Mesendoderm (in vitro differentiated cells): Measurements from ENCODE around the gene UBE4A.

Experiments used
- DNase-seq: peaks from one replicate; pipeline ENCODE4 v3.0.0; 2013
- H2AK5ac ChIP-seq: 2 replicates; pipeline ENCODE4 v1.6.1; 2013; ENCODE audit warnings: low read length, inconsistent platforms
- H2BK120ac ChIP-seq: 2 replicates; pipeline ENCODE4 v1.6.1; 2013; ENCODE audit warnings: low read depth, mild to moderate bottlenecking, low read length, moderate library complexity, mixed read lengths
- H2BK15ac ChIP-seq: replicated peaks from 2 replicates; pipeline ENCODE4 v1.6.1; 2013; ENCODE audit warnings: low read depth, mild to moderate bottlenecking, moderate library complexity
- H2BK5ac ChIP-seq: 2 replicates; pipeline ENCODE4 v1.6.1; 2013; ENCODE audit warnings: low read length, inconsistent platforms
- H3K18ac ChIP-seq: 2 replicates; pipeline ENCODE4 v1.6.1; 2013; ENCODE audit warnings: mild to moderate bottlenecking, low read length, mixed read lengths
- H3K23ac ChIP-seq: one replicate; pipeline ENCODE4 v1.6.1; 2013; ENCODE audit warnings: low read length
- H3K27ac ChIP-seq: 2 replicates; pipeline ENCODE4 v1.5.1; 2013; ENCODE audit warnings: low read depth, mild to moderate bottlenecking, inconsistent platforms, low read length, moderate library complexity
- H3K27me3 ChIP-seq: 2 replicates; pipeline ENCODE4 v1.6.1; 2013; ENCODE audit warnings: low read length, control low read depth, mild to moderate bottlenecking, inconsistent platforms; ENCODE audit not compliant: insufficient read depth, poor library complexity
- H3K36me3 ChIP-seq: 2 replicates; pipeline ENCODE4 v1.6.1; 2013; ENCODE audit warnings: low read length, inconsistent platforms; ENCODE audit not compliant: control insufficient read depth, insufficient read depth
- H3K4ac ChIP-seq: one replicate; pipeline ENCODE4 v1.6.1; 2013; ENCODE audit warnings: low read depth, mild to moderate bottlenecking, low read length, moderate library complexity
- H3K4me1 ChIP-seq: 2 replicates; pipeline ENCODE4 v1.6.1; 2013; ENCODE audit warnings: low read depth, low read length, inconsistent platforms; ENCODE audit not compliant: control insufficient read depth
- H3K4me2 ChIP-seq: 2 replicates; pipeline ENCODE4 v1.6.1; 2013; ENCODE audit warnings: low read length
- H3K4me3 ChIP-seq: 2 replicates; pipeline ENCODE4 v1.5.1; 2013; ENCODE audit warnings: mild to moderate bottlenecking, low read length
- H3K56ac ChIP-seq: one replicate; pipeline ENCODE4 v1.6.1; 2013; ENCODE audit warnings: low read length
- H3K79me1 ChIP-seq: 2 replicates; pipeline ENCODE4 v1.6.1; 2013; ENCODE audit warnings: low read length, inconsistent platforms
- H3K79me2 ChIP-seq: 2 replicates; pipeline ENCODE4 v1.6.1; 2013; ENCODE audit warnings: mild to moderate bottlenecking, low read length; ENCODE audit not compliant: control insufficient read depth, insufficient read depth
- H3K9ac ChIP-seq: 2 replicates; pipeline ENCODE4 v1.6.1; 2013; ENCODE audit warnings: low read length, inconsistent platforms
- H4K5ac ChIP-seq: one replicate; pipeline ENCODE4 v1.6.1; 2013; ENCODE audit warnings: low read length
- H4K8ac ChIP-seq: one replicate; pipeline ENCODE4 v1.6.1; 2013; ENCODE audit warnings: low read depth, mild to moderate bottlenecking, control low read depth, low read length, moderate library complexity
- WGBS: extraction: QIAGEN DNeasy Blood & Tissue Kit; methylation state at CpG from one replicate; pipeline ENCODE4 v1.1.7; 2013; ENCODE audit warnings: low lambda C conversion rate, missing lambda C conversion rate; ENCODE audit not compliant: insufficient coverage; ENCODE audit errors: extremely low coverage; 5-methylcytosine and 5-hydroxymethylcytosine counted together

UBE4A gene

DNA sequence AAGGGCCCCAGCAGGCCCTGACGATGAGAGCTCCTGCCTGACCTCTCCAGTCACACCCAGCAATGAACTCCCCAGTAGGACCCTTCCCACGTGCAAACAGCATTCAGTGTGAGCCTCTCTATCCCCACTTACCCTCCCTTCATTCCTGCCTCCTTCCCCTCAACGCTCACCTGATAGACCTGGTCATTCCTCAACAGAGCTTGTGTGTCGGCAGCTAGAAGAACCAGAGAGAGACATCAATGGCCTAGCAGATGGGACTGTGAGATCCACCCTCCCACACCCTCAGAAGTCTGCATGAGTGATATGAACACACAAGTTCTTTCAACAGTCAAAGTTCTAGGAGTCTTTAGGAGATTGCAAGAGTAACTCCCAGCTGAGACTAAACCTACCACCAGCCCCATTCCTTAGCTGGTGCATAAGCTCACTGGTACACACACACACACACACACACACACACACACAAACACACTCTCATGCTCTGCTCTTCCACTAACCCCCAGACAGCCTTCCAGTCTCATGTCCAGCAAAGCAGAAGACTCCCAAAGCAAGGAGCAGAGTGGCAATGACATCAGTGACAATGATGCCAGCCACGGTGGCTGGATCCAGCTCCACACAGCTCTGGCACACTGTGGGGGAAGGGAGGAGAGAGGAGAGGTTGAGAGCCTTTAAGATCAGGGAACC, 20.0 kb upstream of the UBE4A start:
- Histone ChIP-seq H3K56ac (no peak overlapping the region), H2BK5ac (no peak overlapping the region), H3K4me1 (no peaks in the 10 kb centered on the region), H3K18ac (no peak overlapping the region), H3K4me2 (no peak overlapping the region), H3K27ac (no peak overlapping the region), H3K79me2 (no peaks in the 10 kb centered on the region), H2BK120ac (no peak overlapping the region), H3K79me1 (no peaks in the 10 kb centered on the region), H4K5ac (no peak overlapping the region), H2BK15ac (no peak overlapping the region), H3K4me3 (no peak overlapping the region), H2AK5ac (no peak overlapping the region), H3K4ac (no peak overlapping the region), H4K8ac (no peak overlapping the region), H3K9ac (no peak overlapping the region), H3K23ac (no peak overlapping the region), H3K27me3 (no peaks in the 10 kb centered on the region), H3K36me3 (no peaks in the 10 kb centered on the region)
- WGBS = no CpG with 5 or more reads among the region's 5 CpGs
- DNase-seq = no peak

GRCh38 chr11:118340449-118340848, 19.0 kb upstream of the UBE4A start:
- Histone ChIP-seq H3K23ac (no peak overlapping the region), H3K79me2 (no peaks in the 10 kb centered on the region), H3K4me3 (no peak overlapping the region), H3K27me3 (no peaks in the 10 kb centered on the region), H3K18ac (no peak overlapping the region), H3K27ac (no peak overlapping the region), H3K36me3 (no peaks in the 10 kb centered on the region), H2BK15ac (no peak overlapping the region), H2AK5ac (no peak overlapping the region), H3K4me1 (no peaks in the 10 kb centered on the region), H3K4me2 (no peak overlapping the region), H3K9ac (no peak overlapping the region), H3K4ac (no peak overlapping the region), H3K56ac (no peak overlapping the region), H4K8ac (no peak overlapping the region), H2BK5ac (no peak overlapping the region), H2BK120ac (no peak overlapping the region), H4K5ac (no peak overlapping the region), H3K79me1 (no peaks in the 10 kb centered on the region)
- no CpG with 5 or more reads among the region's 3 CpGs for WGBS
- no peak for DNase-seq

- no peaks in the 10 kb centered on the region for H3K79me1 ChIP-seq
- H2BK5ac ChIP-seq = no peak overlapping the region
- no peak overlapping the region for H3K9ac ChIP-seq
- no peaks in the 10 kb centered on the region for H3K4me1 ChIP-seq
- no peak for DNase-seq
- H3K27me3 ChIP-seq = no peaks in the 10 kb centered on the region
- no peak overlapping the region for H3K23ac ChIP-seq
- H4K5ac ChIP-seq = no peak overlapping the region
- H3K56ac ChIP-seq = no peak overlapping the region
- H3K4ac ChIP-seq = no peak overlapping the region
- H3K27ac ChIP-seq = no peak overlapping the region
- no peak overlapping the region for H2BK120ac ChIP-seq
- no peaks in the 10 kb centered on the region for H3K79me2 ChIP-seq
- H3K4me3 ChIP-seq = no peak overlapping the region
- no peak overlapping the region for H3K4me2 ChIP-seq
- no peak overlapping the region for H4K8ac ChIP-seq
- H3K18ac ChIP-seq = no peak overlapping the region
- no peaks in the 10 kb centered on the region for H3K36me3 ChIP-seq
- whole genome bisulfite sequencing = no CpG with 5 or more reads among the region's 3 CpGs
- no peak overlapping the region for H2AK5ac ChIP-seq
- no peak overlapping the region for H2BK15ac ChIP-seq
Measured at GRCh38 chr11:118341261-118341660, 18.1 kb upstream of the UBE4A start.

DNA sequence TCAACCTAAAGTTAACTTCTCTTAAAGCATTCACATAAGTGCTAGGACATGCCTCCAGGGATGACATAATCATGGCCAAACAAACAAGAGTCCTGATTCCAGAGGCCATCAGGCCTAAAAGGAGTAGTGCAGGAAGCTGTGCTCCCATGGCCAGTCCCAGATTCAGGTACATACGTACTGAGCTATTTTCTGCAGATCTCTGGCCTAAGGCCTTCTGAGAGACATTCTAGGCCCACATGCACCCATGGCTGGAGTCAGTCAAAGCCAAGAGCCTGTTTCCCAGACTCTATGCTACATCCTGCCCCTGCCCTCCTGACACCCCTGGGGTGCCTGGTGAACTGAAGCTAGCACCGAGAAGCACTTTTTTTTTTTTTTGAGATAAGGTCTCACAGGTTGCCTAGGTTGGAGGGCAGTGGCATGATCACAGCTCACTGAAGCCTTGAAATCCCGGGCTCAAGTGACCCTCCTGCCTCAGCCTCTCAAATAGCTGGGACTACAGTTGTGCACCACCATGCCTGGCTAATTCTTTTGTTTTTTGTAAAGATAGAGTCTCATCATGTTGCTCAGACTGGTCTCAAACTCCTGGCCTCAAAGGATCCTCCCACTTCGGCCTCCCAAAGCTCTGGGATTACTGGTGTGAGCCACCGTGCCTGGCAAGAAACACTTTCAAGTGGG, 17.4 kb upstream of the UBE4A start:
- H2BK5ac ChIP-seq = no peak overlapping the region
- H4K8ac ChIP-seq = no peak overlapping the region
- no CpG with 5 or more reads among the region's 5 CpGs for WGBS
- DNase-seq = no peak
- H3K23ac ChIP-seq = no peak overlapping the region
- no peak overlapping the region for H3K4me3 ChIP-seq
- H3K9ac ChIP-seq = no peak overlapping the region
- H3K36me3 ChIP-seq = no peaks in the 10 kb centered on the region
- H2BK120ac ChIP-seq = no peak overlapping the region
- no peak overlapping the region for H3K27ac ChIP-seq
- H3K79me2 ChIP-seq = no peaks in the 10 kb centered on the region
- H3K56ac ChIP-seq = no peak overlapping the region
- H3K27me3 ChIP-seq = no peaks in the 10 kb centered on the region
- H2BK15ac ChIP-seq = no peak overlapping the region
- H3K4me1 ChIP-seq = no peaks in the 10 kb centered on the region
- H3K4ac ChIP-seq = no peak overlapping the region
- H3K4me2 ChIP-seq = no peak overlapping the region
- no peak overlapping the region for H3K18ac ChIP-seq
- no peaks in the 10 kb centered on the region for H3K79me1 ChIP-seq
- H2AK5ac ChIP-seq = no peak overlapping the region
- H4K5ac ChIP-seq = no peak overlapping the region

GRCh38 chr11:118342503-118343161, 16.8 kb upstream of the UBE4A start, which contains the start of gene CD3D:
TSS of gene CD3D (minus strand) at chr11:118342705. CDS start at chr11:118342607, 98 bp downstream.
- peak; percentile 19 for DNase-seq
- H3K79me1 ChIP-seq = no peaks in the 10 kb centered on the region
- no peak within 1 kb of the TSS for H3K18ac ChIP-seq
- no peak within 1 kb of the TSS for H4K5ac ChIP-seq
- H3K4ac ChIP-seq = no peak within 1 kb of the TSS
- H3K23ac ChIP-seq = no peak within 1 kb of the TSS
- no peaks in the 10 kb centered on the region for H3K4me1 ChIP-seq
- H3K79me2 ChIP-seq = no peaks in the 10 kb centered on the region
- no peak within 1 kb of the TSS for H3K4me2 ChIP-seq
- no peak within 1 kb of the TSS for H3K27ac ChIP-seq
- no peak within 1 kb of the TSS for H4K8ac ChIP-seq
- H3K27me3 ChIP-seq = no peaks in the 10 kb centered on the region
- no CpG with 5 or more reads among the region's 13 CpGs for WGBS
- no peak within 1 kb of the TSS for H3K56ac ChIP-seq
- no peak within 1 kb of the TSS for H3K4me3 ChIP-seq
- H2AK5ac ChIP-seq = no peak within 1 kb of the TSS
- no peak within 1 kb of the TSS for H2BK5ac ChIP-seq
- no peak within 1 kb of the TSS for H3K9ac ChIP-seq
- no peak within 1 kb of the TSS for H2BK15ac ChIP-seq
- H2BK120ac ChIP-seq = no peak within 1 kb of the TSS
- no peaks in the 10 kb centered on the region for H3K36me3 ChIP-seq
